ENCODE results near the gene HOMER2.

GRCh38 chr15:82812994-82813393, 139.5 kb downstream of the HOMER2 start:
- TF ChIP-seq CTCF (conservative IDR thresholded peaks at IDR 0.05; ENCODE audit: low read length), result no peak
- no peak for TF ChIP-seq EZH2phosphoT487 (IDR thresholded peaks at IDR 0.05; ENCODE audit: borderline replicate concordance, low read depth, low read length)
